IPS DF 4.7 (cell line): Measurements from ENCODE around the gene PHYH.
A peak's percentile ranks its signal among the peaks of the same experiment; 100 is the strongest.
"Not testable (repeated sequence)": the region's sequence is repeated elsewhere in the genome, so short reads cannot be mapped to it uniquely, and the experiment has no call there.

ENCODE experiments used
- DNase-seq: peaks from one replicate; pipeline ENCODE4 v3.0.0-alpha.2; 2013; ENCODE audit warnings: low spot score; ENCODE audit errors: extremely low read depth

PHYH gene

DNA sequence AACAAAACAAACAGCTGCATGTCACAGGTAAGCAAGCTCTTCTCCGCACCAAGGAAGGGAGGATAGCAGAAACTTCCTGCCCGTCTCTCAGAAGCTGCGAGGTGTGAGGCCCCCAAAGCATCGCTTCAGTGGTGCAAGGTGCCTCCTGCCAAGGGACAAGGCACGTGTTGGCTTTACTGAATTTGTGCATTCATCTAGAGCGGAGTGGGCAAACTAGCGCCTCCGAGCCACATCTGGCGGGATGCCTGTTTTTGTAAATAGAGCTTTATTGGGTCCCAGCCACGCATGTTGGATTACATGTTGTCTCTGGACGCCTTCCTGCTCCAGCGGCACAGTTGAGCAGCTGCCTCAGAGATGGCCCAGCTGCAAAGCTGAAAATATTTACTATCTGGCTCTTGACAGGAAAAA, 27.7 kb downstream of the PHYH start:
- DNase-seq, result no peak

DNA sequence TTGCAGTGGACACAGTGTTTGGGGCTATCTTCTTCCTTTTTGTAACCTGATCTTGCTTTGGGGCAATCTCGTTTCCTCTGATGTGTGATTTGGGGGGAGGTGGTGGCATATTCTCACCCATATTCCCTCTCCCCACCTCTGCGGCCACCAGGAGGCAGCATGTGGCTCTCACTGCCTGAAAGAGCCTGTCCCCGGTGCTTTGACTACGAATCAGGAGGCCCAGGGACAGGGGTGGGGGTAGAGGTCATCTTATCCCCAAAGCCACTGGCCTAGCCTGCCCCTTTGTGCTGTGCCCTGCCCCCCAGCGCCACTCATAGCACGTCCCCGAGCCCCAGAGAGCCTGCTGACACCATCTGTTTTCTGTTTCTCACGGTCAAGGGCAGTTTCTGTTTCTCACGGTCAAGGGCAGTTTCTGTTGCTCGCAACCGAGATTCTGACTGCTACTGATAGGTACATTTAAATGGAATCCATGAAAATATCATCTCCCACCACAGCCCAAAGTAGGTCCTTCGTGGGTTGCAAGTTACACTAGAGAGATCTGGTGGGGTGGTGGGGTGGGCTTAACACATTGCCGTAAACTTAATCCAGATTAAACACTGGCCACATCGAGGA, 28.2 kb downstream of the PHYH start:
- peak; percentile 58 for DNase-seq

- no peak for DNase-seq
Measured at GRCh38 chr10:13270877-13271551, 28.9 kb downstream of the PHYH start.

DNA sequence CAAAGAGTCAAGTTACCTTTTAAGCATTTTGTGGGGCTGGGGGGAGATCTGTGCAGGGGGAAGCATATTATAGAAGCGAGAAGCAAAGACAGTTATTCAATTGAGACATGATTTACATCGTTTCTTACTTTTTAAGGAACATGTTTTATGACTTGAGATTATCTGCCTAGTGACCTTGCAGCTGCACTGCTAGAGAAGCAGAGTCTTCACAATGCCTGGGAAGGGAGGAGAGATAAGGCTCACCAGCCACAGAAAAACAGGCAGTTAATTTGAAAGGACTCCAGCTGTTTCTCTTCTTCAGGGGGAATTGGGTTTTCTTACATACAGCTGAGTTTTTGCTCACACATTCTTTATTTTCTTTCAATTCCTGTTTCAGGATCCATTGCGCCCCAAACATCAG, 31.0 kb downstream of the PHYH start:
- DNase-seq, result no peak

DNA sequence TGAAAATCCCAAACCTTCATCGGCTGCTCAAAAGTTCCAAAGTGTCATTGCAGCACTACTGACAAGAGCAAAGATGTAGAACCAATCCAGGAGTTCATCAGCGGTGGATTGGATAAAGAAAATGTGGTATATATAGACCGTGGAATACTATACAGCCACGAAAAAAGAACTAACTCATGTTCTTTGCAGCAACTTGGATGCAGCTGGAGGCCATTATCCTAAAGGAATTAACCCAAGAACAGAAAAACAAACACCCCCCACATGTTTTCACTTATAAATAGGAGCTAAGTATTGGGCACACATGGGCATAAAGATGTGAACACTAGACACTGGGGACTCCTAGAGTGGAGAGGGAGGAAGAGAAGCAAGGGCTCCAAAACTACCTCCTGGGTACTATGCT, 31.6 kb downstream of the PHYH start:
- DNase-seq, result no peak

GRCh38 chr10:13263591-13263990, 36.3 kb downstream of the PHYH start:
- DNase-seq, result no peak

GRCh38 chr10:13262433-13262832, 37.4 kb downstream of the PHYH start:
- no peak for DNase-seq

GRCh38 chr10:13257621-13258140, 42.2 kb downstream of the PHYH start:
- DNase-seq, result no peak

DNA sequence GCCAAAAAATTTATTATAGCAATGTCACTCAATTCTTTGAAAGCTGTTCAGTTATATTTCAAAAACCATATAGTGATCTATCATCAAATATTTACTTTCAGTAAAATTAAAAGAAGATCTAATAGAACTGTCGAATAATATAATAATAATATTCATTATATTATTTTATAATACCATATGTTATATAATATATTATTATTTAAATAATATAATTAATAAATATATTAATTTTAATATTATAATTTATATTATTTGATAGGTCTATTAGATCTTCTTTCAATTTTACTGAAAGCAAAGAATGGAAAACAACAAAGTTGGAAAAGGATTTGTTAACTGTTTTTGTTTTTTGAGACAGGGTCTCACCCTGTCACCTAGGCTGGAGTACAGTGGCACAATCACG, 43.2 kb downstream of the PHYH start:
- no peak for DNase-seq

DNA sequence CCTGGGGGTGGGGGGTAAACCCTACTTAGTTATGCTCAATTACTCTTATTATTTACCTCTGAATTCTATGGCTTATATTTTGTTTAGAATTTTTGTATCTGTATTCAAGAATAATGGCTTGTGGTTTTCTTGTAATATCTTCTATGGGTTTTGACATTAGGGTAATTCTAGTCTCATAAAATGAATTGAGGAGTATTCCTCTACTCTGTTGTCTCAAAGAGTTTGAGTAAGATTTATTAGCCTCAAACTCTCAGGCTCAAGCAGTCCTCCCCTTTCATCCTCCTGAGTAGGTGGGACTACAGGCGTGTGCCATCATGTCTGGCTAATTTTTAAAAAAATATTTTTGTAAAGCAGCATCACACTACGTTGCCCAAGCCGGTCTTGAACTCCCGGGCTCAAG, 46.1 kb downstream of the PHYH start:
- DNase-seq, result no peak

- DNase-seq, result no peak
Measured at GRCh38 chr10:13247784-13248183, 52.1 kb downstream of the PHYH start.

- no peak for DNase-seq
Measured at GRCh38 chr10:13247246-13247645, 52.6 kb downstream of the PHYH start.

DNA sequence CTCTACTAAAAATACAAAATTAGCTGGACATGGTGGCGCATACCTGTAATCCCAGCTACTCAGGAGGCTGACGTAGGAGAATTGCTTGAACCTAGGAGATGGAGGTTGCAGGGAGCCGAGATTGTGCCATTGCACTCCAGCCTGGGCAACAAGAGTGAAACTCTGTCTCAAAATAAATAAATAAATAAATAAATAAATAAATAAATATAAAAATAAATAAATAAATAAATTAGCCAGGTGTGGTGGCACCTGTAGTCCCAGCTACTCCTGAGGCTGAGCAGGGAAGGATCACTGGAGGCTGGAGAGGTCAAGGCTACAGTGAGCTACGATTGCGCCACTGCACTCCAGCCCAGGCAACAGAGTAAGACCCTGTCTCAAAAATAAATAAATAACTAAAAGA, 57.6 kb downstream of the PHYH start:
- DNase-seq, result not testable (repeated sequence)

- no peak for DNase-seq
Measured at GRCh38 chr10:13241613-13242012, 58.3 kb downstream of the PHYH start.

DNA sequence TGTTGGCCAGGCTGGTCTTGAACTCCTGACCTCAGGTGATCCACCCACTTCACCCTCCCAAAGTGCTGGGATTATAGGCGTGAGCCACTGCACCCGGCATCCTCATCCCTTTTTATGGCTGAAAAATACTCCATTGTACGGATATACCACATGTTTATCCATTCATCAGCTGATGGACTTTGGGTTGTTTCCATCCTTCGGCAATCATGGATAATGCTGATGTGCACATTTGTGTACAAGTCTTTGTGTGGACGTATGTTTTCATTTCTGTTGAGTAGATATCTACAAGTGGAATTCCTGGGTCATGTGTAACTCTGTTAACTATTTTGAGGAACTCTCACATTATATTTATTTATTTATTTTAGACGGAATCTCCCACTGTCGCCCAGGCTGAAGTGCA, 59.9 kb downstream of the PHYH start:
- DNase-seq, result no peak

- DNase-seq, result no peak
Measured at GRCh38 chr10:13238271-13239077, 61.4 kb downstream of the PHYH start.

GRCh38 chr10:13236638-13237037, 63.2 kb downstream of the PHYH start:
- no peak for DNase-seq

GRCh38 chr10:13234736-13235135, 65.1 kb downstream of the PHYH start:
- not testable (repeated sequence) for DNase-seq

- no peak for DNase-seq
Measured at GRCh38 chr10:13234172-13234571, 65.7 kb downstream of the PHYH start, which contains the start of gene UCMA. Gene UCMA (minus strand): TSS chr10:13234374. CDS start chr10:13234258, 116 bp downstream.

DNA sequence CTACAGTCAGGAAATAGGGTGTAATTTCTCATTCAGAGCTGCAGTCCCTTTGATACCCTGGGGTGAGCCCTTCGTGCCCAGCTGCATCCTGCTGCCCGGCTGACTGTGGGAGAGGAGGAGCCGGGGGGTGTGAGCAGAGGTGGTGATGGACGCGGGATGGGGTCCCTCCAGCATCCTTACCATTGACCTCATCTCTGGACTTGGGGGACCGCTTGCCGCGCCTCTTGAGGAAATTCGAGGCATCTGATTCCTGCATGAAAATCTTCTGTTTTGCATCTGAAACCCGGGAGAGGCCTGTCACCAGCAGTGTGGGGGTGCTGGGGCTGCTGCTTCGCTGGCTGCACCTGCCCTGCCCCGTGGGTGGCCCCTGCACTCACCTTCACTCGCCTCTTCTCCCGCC, 66.5 kb downstream of the PHYH start:
- DNase-seq, result no peak

DNA sequence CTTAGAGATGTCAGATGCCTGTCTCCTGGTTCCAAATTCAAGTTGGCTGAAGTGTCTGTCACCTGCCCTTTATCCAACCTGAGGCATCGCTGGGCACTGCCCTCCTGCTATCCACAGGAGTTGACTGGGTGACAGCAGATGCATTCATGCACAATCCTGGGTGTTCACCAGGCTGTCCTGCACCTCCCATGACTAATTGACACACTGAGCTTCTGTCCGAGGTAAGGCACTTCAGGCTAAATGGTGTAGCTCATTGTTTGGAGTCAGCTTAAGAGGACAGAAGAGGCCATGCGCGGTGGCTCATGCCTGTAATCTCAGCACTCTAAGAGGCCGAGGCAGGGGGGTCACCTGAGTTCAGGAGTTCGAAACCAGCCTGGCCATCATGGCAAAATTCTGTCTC, 68.1 kb downstream of the PHYH start:
- no peak for DNase-seq

DNA sequence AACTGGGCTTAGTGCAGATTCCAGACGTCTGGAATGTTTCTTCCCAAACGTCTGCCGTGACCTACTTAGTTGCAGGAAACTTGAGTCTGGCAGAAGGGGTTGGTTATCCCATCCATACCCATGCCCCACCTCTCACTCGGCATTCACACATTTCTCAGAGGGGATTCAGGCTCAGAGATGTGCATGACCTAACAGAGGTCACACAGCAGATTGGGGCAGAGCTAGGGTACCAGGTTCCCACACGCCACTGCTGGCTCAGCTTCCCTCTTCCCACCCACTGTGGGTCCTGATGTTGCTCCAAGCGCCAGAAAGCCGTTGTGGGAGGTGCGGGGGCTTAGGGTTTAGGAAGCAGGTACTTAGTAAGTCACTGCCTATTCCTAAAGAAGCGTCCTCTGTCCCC, 68.7 kb downstream of the PHYH start:
- no peak for DNase-seq
